Inflammatory macrophage (primary cell): Measurements from ENCODE around the gene TRPV3.

Experiments
- DNase-seq, 2 donors: peaks; one replicate each; pipeline ENCODE4 v3.0.0-alpha.2; 2020 to 2022

Gene TRPV3

GRCh38 chr17:3546521-3546920 lies 11.1 kb downstream of the TRPV3 start:
- no peak for DNase-seq

- DNase-seq: no peak
These were observed 12.5 kb downstream of the TRPV3 start for GRCh38 chr17:3545151-3545550.

- DNase-seq: no peak
These were observed 13.2 kb downstream of the TRPV3 start for GRCh38 chr17:3544365-3544764.

- DNase-seq: no peak
These were observed 14.2 kb downstream of the TRPV3 start for GRCh38 chr17:3543453-3543852.

GRCh38 chr17:3542410-3543088 lies 15.1 kb downstream of the TRPV3 start:
- no peak for DNase-seq

- DNase-seq: no peak
These were observed 17.6 kb downstream of the TRPV3 start for GRCh38 chr17:3539881-3540540.

GRCh38 chr17:3536716-3537115 lies 20.9 kb downstream of the TRPV3 start:
- DNase-seq: no peak

- DNase-seq: peak; percentile 2 to 11
These were observed 22.2 kb downstream of the TRPV3 start for GRCh38 chr17:3535253-3535995.

- DNase-seq: no peak
These were observed 22.7 kb downstream of the TRPV3 start for GRCh38 chr17:3534881-3535252.

- no peak for DNase-seq
These were observed 23.9 kb downstream of the TRPV3 start for GRCh38 chr17:3533752-3534151.

GRCh38 chr17:3532859-3533142 lies 24.8 kb downstream of the TRPV3 start:
- no peak for DNase-seq

GRCh38 chr17:3532106-3532858 lies 25.3 kb downstream of the TRPV3 start:
- no peak for DNase-seq

GRCh38 chr17:3531266-3532101 lies 26.1 kb downstream of the TRPV3 start:
- DNase-seq: no peak

GRCh38 chr17:3529817-3530741 lies 27.5 kb downstream of the TRPV3 start:
- no peak for DNase-seq

GRCh38 chr17:3528880-3529511 lies 28.6 kb downstream of the TRPV3 start:
- no peak for DNase-seq

- no peak for DNase-seq
These were observed 29.2 kb downstream of the TRPV3 start for GRCh38 chr17:3528403-3528851.

- no peak for DNase-seq
These were observed 29.7 kb downstream of the TRPV3 start for GRCh38 chr17:3527896-3528295.

- DNase-seq: no peak
These were observed 30.1 kb downstream of the TRPV3 start for GRCh38 chr17:3527468-3527867.

- no peak for DNase-seq
These were observed 30.6 kb downstream of the TRPV3 start for GRCh38 chr17:3526971-3527370.

GRCh38 chr17:3526491-3526890 lies 31.1 kb downstream of the TRPV3 start:
- no peak for DNase-seq

- DNase-seq: no peak
These were observed 33.6 kb downstream of the TRPV3 start for GRCh38 chr17:3524024-3524423.
